Retinal pigment epithelial cell (primary cell): ENCODE results near the gene ETFBKMT.

ENCODE experiments used
- DNase-seq: peaks from one replicate; pipeline ENCODE4 v3.0.0-alpha.2; 2010; ENCODE audit warnings: low read depth
- H3K4me3 ChIP-seq: 2 replicates; pipeline ENCODE4 v1.5.1; 2011; ENCODE audit warnings: mild to moderate bottlenecking, low read length, control low read depth, moderate library complexity
- CTCF ChIP-seq: conservative IDR thresholded peaks from 2 replicates; pipeline ENCODE4 v1.5.1; 2011; ENCODE audit warnings: low read depth, low read length, control low read depth, inconsistent platforms

ETFBKMT gene

GRCh38 chr12:31659087-31659942 lies at the start of gene ETFBKMT:
Gene ETFBKMT, plus strand, starts transcription at chr12:31659688. Its CDS starts 2,266 bp downstream, at chr12:31661954.
- peak; percentile 71 for DNase-seq
- peak; percentile 42 for TF ChIP-seq CTCF
- H3K4me3 ChIP-seq, result peak within 1 kb of the TSS; percentile 84

- no peak overlapping the region for H3K4me3 ChIP-seq
- no peak for DNase-seq
- TF ChIP-seq CTCF, result no peak
Measured at GRCh38 chr12:31612819-31613218, 46.7 kb upstream of the ETFBKMT start.

GRCh38 chr12:31618228-31619025 lies 41.1 kb upstream of the ETFBKMT start:
- no peak overlapping the region for H3K4me3 ChIP-seq
- no peak for TF ChIP-seq CTCF
- no peak for DNase-seq

GRCh38 chr12:31620311-31620710 lies 39.2 kb upstream of the ETFBKMT start:
- no peak overlapping the region for H3K4me3 ChIP-seq
- no peak for DNase-seq
- TF ChIP-seq CTCF, result no peak

- H3K4me3 ChIP-seq, result no peak overlapping the region
- no peak for TF ChIP-seq CTCF
- DNase-seq, result no peak
Measured at GRCh38 chr12:31622038-31622437, 37.5 kb upstream of the ETFBKMT start.

- no peak for DNase-seq
- H3K4me3 ChIP-seq, result no peak overlapping the region
- TF ChIP-seq CTCF, result no peak
Measured at GRCh38 chr12:31626270-31626995, 33.1 kb upstream of the ETFBKMT start.
